HG03095 (cell line): ENCODE results near the gene TP53BP2.
"Not testable (repeated sequence)": the region's sequence is repeated elsewhere in the genome, so short reads cannot be mapped to it uniquely, and the experiment has no call there.

Experiments used
- ATAC-seq: cut with Tn5 transposase; IDR thresholded peaks from one replicate; pipeline ENCODE4 v1.9.1; 2021; ENCODE audit warnings: moderate library complexity; ENCODE audit not compliant: unreplicated experiment

TP53BP2 gene

GRCh38 chr1:223831755-223832636 is 13.8 kb downstream of the TP53BP2 start:
- ATAC-seq, result no peak

DNA sequence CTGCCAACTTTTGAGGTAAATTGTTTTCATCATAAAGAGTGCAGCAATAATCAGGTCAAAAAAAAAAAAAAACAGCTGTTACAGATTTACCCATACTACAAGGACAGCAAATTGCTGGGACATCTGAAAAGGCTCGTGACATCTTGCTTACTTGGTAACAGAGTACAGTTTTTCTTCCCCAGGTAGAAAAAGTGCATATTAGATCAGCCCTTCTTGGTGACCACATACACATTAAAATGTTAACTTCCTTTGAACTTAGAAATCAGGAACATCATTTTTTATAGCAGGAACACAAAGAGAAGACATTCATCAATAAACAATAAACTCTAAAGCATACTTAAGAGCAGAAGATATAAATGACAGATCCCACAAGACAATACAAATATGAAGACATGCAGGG is 16.1 kb downstream of the TP53BP2 start:
- ATAC-seq, result no peak

- ATAC-seq, result no peak
Observed at GRCh38 chr1:223828162-223828848, 17.4 kb downstream of the TP53BP2 start.

GRCh38 chr1:223827193-223827663 is 18.5 kb downstream of the TP53BP2 start:
- no peak for ATAC-seq

DNA sequence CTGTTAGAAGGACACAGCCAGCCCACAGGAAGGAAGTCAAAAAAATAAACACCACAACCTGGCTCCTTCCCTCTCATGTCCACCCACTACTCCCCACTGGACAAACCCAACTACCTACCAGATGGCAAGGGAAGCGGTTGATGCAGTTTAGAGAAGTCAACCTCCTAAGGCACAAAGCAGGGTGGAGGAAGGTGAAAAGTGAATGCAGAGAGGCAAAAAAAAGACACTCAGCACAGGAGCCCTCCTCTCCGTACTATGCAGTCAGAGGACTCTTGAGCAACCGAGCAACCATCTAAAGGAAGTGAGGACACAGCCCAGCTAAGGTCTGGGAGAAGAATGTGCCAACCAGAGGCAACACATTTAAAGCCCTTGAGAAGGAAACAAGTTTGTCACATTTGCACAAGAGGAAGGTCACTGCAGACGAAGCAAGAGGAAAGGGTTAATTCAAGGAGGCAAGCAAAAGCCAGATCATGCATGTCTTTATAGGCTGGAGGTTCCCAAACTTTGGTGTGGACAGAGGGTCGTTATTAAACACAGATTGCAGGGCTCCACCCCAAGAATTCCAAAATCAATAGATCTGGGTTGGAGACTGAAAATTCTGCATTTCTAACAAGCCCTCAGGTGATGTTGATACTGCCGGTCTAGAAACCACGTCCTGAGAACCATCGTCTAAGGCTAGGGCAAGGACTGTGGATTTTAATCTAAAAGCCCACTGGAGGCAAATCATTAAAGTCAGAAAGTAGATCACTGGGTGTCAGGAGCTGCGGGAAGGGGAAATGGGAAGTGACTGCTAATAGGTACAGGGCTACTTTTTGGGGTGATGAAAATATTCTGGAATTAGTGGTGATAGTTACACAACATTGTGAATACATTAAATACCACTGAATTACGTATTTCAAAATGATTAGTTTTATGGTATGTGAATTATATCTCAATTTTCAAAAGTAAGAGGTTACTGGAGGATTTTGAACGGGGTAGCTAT is 19.7 kb downstream of the TP53BP2 start:
- no peak for ATAC-seq

- no peak for ATAC-seq
Observed at GRCh38 chr1:223824712-223825111, 21.0 kb downstream of the TP53BP2 start.

DNA sequence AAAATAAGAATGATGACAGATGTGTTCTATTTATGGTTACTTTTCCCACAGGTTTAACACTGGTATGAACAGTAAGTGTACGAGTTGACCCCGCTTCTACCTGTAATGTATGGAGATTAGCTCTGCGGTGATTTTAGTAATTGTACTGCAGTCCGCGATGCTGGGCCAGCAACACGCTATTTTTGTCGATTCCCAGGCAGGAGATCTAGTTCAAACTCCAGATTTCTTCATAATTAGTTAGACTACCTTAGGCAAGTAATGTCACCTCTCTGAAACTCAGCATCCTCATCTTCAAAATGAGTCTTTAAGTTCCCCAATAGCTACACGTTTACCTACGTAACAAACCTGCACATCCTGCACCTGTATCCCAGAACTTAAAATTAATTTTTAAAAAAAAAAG is 21.5 kb downstream of the TP53BP2 start:
- no peak for ATAC-seq

DNA sequence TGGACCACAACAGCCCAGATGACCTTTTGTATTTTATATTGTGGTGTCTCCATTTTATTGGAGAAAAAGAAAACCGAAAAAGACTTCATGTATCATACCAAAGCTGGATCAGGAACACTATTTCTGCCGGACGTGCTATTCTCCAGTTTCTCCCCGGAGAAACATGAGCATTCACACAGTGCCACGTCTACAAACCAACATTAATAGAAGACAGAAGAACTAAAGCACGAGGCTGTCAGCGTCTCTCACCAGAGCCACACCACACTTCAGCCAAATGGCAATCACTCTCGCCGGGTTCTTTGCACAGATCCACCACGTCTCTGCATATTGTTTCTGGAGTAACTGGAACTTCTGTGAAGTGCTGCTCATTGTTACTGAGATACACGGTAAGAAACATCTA is 24.8 kb downstream of the TP53BP2 start:
- no peak for ATAC-seq

DNA sequence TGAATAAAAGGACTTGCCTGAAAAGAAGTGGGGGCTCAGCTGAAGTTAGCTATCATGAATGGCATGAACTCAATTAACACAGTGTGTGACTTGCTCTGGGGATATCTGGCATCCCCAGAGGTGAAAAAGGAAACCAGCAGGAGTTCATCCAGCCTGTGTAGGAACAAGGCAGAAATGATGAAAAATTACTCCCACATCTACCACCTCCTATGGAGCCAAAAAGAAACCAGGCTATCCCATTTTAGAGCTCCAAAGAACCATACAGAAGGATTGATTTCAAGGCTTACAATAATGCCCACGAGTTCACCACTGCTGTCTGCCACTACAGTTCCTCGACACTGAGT is 25.3 kb downstream of the TP53BP2 start:
- ATAC-seq, result no peak

DNA sequence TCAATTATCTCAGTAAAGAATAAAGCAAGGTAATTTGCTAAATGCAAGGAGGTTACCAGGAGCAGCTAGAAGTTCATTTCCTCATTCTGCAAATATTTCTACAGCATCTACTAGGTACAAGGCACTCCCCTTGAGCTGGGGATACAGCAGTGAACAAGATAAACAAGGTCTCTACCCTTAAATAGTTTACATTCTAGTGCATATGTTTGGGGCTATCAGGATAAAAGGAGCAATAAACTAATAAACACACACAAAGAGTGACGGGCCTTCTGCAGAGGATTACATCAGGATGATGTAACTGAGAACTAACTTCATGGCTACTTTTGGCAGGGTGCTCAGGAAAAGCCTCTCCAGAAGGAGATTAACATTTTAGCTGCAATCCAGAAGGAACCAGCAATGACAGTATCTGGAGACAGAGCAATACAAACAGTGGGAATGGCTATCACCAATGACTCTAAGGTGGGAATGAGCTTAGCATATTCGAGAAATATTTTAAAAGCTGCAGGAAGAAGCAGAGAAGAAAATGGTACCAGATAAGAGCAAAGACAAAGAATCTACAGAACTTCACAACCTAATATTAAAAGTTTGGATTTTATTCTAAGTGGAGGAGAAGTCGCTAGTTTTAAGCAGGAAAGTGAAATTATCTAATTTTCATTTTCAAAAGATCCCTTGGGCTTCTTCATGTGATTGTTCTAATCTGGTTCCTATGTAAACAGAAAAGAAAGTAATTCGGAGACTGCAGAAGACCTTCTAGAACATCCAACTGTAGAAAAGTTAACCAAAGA is 25.8 kb downstream of the TP53BP2 start:
- ATAC-seq, result no peak

DNA sequence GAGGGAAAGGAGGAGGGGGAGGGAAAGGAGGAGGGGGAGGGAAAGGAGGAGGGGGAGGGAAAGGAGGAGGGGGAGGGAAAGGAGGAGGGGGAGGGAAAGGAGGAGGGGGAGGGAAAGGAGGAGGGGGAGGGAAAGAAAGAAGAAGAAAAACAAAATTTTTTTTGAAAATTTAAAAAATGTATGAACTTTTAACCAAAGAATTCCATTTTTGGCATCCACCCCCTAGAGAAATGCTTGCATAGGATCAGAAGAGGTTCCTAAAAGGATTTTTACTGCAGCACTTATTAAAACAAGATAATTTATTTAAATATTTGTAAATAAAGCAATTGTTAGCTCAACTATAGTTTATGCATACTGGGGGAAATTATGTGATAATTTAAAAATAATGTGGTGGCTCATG is 28.5 kb downstream of the TP53BP2 start:
- ATAC-seq, result not testable (repeated sequence)

GRCh38 chr1:223815865-223816264 is 29.9 kb downstream of the TP53BP2 start:
- no peak for ATAC-seq

DNA sequence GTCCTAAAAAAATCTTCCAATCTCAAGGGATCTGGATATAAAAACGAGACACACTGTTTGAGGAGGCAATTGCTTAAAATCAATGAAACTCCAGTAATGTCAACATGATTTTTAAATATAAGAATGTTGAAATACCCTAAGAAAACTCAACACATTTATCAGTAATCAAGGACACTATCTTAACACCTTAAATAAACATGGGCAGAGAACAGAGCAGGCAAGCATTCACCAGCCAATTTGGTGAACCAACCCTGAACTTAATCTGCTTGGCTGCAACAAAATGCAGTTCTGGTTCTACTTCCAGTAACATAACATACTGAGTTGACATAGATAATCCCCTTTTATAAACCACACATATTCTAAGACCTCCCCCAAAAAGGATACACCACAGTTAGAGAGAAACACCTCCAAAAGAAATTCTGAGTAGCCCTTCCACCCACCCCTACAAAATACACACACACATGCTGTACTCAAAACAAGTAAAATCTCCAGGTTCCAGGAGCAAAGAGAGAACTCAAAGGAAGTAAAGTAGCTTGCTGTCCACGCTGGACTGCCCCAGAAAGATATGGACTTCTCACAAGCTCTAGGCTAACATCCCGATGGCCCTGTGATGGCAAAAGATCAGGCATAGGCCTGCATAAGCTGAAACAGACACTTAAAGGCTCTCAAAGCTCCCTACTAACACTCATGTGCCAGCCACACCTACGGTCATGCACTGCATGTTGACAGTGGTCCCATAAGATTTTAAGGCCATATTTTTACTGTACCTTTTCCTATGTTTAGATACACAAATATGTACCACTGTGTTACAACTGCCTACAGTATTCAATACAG is 30.5 kb downstream of the TP53BP2 start:
- no peak for ATAC-seq

- ATAC-seq, result no peak
Observed at GRCh38 chr1:223813645-223814044, 32.1 kb downstream of the TP53BP2 start.

GRCh38 chr1:223811634-223812101 is 34.1 kb downstream of the TP53BP2 start:
- ATAC-seq, result no peak

DNA sequence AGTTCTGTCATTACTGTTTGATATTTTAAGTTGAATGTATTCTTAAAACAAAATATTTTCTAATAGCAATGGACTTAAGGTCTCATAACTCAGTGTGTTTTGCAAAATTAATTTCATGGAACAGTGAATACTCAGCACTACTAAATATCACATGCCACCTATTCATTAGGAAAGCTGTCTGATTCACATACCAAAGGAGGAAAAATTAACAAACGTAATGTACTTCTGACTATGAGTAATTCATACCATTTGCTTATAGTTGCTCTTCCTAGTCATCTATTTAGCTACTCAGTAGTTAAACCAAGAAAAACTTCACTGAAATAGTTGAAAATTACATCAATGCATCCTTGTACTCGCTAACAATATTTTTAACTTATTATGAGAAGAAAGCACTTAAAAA is 35.2 kb downstream of the TP53BP2 start:
- ATAC-seq, result no peak

- not testable (repeated sequence) for ATAC-seq
Observed at GRCh38 chr1:223809905-223810304, 35.8 kb downstream of the TP53BP2 start.

GRCh38 chr1:223803211-223803610 is 42.5 kb downstream of the TP53BP2 start:
- no peak for ATAC-seq

GRCh38 chr1:223802602-223803001 is 43.1 kb downstream of the TP53BP2 start:
- ATAC-seq, result no peak
